Measurements from ENCODE around the gene BCL6. TPM values are rescaled to one million over a fixed set of nuclear protein-coding genes. Genes with fewer than 3 reads are reported as not detected.
A peak's percentile ranks its signal among the peaks of the same experiment; 100 is the strongest.

BCL6 gene
- total RNA-seq (2014; rRNA removed; shearing (Covaris generic)), result 0.18 and 1.3 TPM in 2 replicates

- peak; percentile 97 for DNase-seq (ENCODE audit: low spot score)
- in situ Hi-C loops (cut with HindIII; ENCODE audit: low sequenced_read_pairs), result loop anchor here (5.0 to 25.0 kb wide), 2 partner anchors 767 to 1207 kb away; no protein-coding TSS in a partner anchor
Observed at GRCh38 chr3:187745201-187746058, at the start of gene BCL6. Gene BCL6 (minus strand): TSS chr3:187745468. CDS start chr3:187733693, 11,775 bp downstream.

DNA sequence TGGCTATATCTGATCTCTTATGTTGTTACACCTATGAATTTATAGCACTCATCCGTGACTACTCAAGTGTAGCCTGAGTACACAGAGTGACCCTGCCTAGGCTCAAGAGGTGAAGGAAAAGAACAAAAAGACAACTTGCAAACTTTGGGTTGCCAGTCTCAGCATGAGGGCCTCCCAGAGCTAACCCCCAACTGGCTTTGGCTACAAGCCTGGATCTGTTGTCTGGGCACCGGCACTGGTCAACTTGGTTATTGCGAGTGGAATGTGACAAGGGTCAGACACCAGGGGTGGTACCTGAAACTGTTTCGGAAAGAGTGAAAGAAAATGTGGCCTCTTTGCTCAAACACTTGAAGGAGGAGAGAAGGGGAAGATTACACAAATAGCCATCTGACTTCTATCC lies 49.5 kb upstream of the BCL6 start:
- DNase-seq (ENCODE audit: low spot score), result no peak
- in situ Hi-C loops (cut with HindIII; ENCODE audit: low sequenced_read_pairs), result no loop called here

GRCh38 chr3:187793618-187794017 lies 48.4 kb upstream of the BCL6 start:
- in situ Hi-C loops (cut with HindIII; ENCODE audit: low sequenced_read_pairs), result no loop called here

GRCh38 chr3:187792521-187792920 lies 47.3 kb upstream of the BCL6 start:
- DNase-seq (ENCODE audit: low spot score), result no peak
- in situ Hi-C loops (cut with HindIII; ENCODE audit: low sequenced_read_pairs), result no loop called here

More at GRCh38 chr3:187793618-187794017, 48.4 kb upstream of the BCL6 start:
- no peak for DNase-seq (ENCODE audit: low spot score)

DNA sequence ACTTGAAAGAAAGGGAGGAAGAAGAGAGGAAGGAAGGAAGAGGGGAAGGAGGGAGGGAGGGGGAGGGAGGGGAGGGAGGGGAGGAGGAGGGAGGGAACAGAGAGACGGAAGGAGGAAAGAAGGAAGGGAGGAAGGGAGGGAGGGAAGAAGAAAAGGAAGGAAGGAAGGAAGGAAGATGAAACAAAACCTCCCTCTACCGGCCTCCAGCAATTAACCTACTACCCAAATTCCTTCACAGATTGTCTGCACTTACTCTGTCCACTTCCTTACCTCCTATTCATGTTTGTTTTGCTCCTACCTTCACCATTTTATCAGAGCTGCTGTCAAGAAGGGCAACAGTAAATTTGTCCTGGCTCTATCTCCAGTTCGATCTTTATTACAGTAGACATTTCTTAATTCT lies 44.6 kb upstream of the BCL6 start:
- in situ Hi-C loops (cut with HindIII; ENCODE audit: low sequenced_read_pairs), result no loop called here
- no peak for DNase-seq (ENCODE audit: low spot score)

DNA sequence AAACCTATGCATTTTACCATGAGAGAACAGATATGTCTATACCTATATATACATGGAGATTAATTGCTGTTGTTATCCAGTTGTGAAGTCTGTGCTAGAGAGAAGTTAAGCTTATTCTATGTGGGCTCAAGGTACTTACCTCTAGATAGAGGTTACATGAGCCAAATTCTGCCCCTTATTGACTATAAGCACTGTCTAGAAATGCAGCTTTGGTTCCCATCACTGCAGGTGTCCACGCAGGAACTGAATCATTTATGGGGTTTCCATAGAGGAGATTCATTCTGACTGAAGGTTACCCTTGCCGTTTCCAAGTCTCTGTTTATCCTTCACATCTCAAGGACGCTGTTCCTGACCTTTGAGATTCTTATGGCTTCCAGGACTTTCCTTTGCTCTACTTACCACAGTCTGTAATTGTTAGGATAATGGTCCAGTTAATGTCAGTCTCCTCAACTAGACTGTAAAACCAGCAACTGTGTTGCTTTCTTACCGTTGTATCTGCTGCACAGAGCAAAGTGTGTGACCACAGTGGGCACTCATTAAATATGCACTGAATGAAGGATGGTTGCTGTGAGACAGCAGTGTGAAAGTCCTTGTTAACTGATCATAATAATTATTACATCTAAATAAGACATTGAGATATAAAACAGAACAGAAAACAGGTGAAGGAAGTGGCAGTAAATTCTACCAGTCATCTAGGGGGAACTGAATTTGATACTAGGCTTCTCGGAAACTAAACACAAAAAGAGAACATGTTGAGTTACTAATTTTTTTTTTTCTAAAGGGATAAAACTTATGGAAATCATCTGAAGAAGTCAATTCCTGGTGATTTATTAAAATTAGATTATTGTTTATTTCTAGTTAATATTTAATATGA lies 44.0 kb upstream of the BCL6 start:
- in situ Hi-C loops (cut with HindIII; ENCODE audit: low sequenced_read_pairs), result no loop called here
- no peak for DNase-seq (ENCODE audit: low spot score)

DNA sequence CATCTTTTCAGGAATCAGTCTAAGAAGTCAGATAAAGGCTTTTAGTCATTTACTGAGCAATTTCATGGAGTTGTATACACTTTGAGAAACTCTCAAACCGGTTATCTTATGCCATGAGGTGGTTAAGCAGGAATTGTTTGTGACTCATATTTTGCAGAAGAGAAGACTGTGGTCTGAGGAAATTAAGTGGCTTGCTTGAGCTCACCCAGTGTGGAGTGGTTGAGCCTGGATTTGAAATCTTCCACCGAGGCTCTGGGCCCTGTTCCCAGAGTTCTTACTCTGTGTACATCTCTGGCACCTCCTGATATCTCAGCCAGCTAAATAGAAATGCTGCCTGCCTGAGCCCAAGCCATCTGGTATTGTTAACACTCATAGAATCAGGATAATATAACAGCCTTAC lies 37.8 kb upstream of the BCL6 start:
- peak; percentile 94 for DNase-seq (ENCODE audit: low spot score)
- in situ Hi-C loops (cut with HindIII; ENCODE audit: low sequenced_read_pairs), result no loop called here

DNA sequence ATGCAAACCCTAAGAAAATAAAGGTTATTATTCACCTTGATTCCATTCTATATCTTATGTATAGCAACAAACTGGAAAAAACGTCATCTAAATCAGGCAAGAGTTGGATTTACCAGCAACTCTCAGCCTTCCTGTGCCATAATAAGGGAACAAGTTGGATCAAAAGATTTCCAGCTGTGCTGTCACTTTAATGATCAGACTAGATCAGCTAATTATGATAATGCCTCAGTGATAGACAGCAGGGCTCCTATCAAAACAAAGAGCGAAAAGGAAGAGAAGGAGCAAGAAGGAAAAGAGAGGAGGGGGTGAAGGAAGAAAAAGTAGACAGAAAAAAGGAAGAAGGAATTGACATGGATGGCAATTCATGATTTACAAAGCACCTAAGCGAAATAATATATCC lies 36.7 kb upstream of the BCL6 start:
- in situ Hi-C loops (cut with HindIII; ENCODE audit: low sequenced_read_pairs), result no loop called here
- DNase-seq (ENCODE audit: low spot score), result no peak

GRCh38 chr3:187781001-187781400 lies 35.7 kb upstream of the BCL6 start:
- DNase-seq (ENCODE audit: low spot score), result no peak
- in situ Hi-C loops (cut with HindIII; ENCODE audit: low sequenced_read_pairs), result no loop called here

DNA sequence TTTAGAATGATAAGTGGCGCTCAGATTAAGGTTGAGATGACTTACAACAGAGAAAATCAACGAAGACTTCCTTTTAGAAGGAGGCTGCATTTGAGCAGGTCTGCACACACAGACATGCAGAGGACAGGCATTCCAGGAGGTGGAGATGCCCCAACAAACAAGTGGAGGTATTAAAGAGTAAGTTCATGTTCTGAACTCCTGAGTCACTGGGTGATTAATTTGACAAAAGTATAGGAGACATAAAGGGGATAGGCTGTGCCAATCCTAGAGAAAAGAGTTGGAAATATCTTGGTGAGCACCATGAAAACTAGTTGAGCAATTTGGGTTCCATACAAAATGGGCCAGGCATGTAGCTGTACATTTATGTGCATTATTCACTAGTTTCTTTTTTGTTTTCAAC lies 33.5 kb upstream of the BCL6 start:
- DNase-seq (ENCODE audit: low spot score), result no peak
- in situ Hi-C loops (cut with HindIII; ENCODE audit: low sequenced_read_pairs), result no loop called here

- in situ Hi-C loops (cut with HindIII; ENCODE audit: low sequenced_read_pairs), result no loop called here
- DNase-seq (ENCODE audit: low spot score), result no peak
Observed at GRCh38 chr3:187777331-187777941, 32.2 kb upstream of the BCL6 start.

DNA sequence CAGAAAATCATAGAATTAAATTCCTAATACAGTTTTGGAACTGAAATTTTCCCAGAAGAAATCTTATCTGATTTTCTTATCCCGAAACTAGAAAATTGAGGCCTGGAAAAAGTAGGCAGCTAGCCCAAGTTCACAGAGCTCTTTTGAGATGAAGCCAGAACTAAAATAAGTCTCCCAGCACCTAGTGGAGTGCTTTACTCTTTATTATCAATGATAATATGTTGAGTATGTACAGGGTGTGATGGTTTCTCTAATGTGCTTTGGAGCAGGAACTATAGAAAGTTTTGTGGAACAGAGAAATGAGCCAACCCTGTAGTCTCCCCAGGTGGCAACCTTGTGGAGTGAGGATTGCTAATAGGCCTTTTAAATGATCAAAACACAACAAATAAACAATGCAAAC lies 30.3 kb upstream of the BCL6 start:
- in situ Hi-C loops (cut with HindIII; ENCODE audit: low sequenced_read_pairs), result no loop called here
- no peak for DNase-seq (ENCODE audit: low spot score)

DNA sequence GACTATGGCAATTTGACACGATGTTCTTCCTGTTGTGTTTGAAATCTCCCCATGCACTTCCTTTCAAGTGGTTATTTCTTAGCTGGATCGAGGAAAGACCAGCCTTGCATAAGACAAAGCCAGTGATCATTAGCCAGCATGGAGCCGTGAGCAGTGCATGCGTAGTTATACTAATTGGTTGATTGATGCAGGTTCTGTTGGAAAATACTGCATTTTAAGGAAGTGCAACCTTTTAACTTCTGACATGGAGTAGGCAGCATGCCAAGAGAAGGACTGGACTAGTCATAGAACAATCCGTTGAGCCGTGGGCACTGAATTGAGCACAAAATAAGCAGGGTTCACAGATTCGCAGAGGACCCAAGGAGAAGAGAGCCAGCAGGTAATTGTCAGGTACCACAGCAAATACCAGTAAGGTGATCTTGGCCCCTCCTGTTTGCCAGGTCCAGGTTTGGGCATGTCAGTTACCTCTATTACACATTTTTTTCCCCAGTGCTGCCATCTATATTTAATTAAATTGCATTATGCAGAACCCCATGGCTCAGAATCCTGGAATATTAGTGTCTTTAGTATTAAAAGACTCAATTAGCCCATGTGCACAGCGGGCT lies 29.0 kb upstream of the BCL6 start:
- in situ Hi-C loops (cut with HindIII; ENCODE audit: low sequenced_read_pairs), result no loop called here
- DNase-seq (ENCODE audit: low spot score), result no peak

DNA sequence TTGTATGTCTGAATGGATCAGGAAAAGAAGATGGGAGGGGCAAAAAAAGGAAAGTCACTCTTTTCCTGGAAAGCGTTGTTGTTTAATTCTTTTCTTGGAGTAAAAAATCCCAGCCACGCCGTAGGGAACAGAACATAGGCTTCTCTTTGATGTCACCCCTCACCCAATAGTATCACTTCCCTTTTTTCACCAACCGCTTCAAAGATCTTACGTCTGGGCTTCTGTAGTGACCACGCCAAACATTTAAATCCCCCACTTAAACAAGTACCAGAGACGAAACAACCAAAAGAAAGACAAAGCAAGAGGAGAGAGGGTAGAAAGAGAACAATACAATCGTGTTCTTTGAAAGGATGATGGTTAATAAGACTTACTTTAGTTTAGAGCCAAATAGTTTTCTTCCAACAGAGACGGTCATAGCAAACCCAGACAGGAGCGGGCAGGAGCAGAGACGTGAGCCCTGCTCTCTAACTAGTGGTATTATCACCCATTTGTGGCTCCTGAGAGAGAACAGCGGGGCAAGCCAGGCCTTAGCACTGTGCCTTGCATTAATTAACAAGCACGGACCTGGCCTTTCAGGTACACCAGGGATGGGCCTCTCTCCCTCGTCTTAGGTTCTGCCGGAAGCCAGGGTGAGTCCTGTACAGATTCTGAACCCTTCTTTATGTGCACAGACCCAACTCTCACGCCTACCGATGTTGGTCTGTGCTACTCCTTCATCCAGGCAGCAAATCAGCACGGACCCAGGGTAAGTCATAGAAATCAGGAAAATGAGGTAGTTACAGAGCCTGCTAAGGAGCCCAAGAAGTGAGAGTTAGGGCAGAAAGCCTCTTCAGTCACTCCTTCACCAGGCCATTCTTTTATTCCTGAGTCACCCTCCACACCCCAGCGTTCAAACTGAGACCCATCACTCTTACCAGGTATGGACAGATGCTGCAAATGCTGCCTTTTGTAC lies 28.2 kb upstream of the BCL6 start:
- DNase-seq (ENCODE audit: low spot score), result no peak
- in situ Hi-C loops (cut with HindIII; ENCODE audit: low sequenced_read_pairs), result no loop called here

DNA sequence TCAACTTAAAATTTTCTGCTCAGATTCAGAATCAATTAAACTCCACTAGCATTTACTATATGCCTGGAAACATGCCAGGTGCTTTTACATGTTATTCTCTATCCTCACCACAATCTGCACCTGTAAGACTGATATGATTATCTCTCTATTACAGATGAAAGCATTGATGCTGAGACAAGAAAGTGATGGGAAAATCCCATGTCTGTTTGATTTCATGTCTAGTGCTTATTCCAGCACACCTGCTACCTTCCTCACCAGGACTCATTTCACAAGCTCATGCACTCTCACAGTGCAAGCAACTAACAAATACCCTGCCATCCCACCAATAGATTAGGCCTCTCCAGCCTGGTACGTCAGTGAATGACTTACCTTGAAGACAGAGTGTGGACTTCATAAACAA lies 25.0 kb upstream of the BCL6 start:
- DNase-seq (ENCODE audit: low spot score), result no peak
- in situ Hi-C loops (cut with HindIII; ENCODE audit: low sequenced_read_pairs), result no loop called here

DNA sequence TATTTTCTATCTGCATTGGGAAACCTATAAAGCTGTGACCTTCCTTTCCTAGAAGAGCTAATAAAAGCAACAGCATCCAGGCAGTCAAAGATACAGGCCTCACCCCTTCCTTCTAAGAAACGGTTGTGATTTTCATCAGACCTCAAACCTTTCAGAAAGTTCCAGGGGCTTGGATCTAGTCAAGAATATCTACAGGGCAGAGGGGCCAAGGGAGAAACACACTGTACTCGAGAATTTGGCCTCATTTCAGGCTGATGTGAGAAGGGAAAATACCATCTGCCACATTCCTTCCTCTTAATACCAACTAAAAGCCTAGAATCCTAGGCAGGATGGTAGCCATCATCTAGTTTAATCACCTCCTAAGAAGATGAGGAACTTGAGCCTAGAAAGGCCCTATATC lies 24.5 kb upstream of the BCL6 start:
- in situ Hi-C loops (cut with HindIII; ENCODE audit: low sequenced_read_pairs), result no loop called here
- peak; percentile 70 for DNase-seq (ENCODE audit: low spot score)

DNA sequence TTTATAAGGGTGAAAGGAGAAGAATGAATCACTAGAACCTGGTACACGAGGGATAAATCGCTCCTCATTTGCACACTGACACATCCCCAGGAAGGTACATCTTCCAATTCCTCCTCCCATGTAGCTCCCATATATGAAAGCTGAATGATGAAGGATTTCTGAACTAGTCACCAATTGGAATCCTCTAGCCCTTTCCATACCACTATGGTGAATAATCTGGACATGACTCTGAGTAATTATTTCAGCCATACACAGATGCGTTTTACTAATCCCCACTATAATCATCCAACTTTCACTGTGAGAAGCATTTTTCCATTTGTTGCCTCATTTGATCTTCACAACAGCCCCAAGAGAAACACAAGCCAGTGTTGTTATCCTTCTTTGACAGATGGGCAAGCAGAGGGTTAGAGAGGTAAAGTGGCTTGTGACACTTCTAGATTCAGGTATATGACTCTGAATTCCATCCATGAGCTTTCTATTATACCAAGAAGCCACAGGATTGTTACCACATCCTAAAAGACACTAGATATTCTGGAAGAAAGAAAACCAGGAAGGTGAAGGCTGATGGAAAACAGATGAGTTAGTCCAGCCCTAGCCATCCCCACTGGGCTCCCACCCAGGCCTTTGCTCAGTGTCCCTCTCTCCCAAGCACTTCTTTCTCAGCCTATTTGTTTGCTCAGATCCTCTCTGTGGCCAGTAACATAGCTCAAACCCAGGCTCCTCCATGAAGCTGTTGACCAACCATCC lies 22.2 kb upstream of the BCL6 start:
- in situ Hi-C loops (cut with HindIII; ENCODE audit: low sequenced_read_pairs), result no loop called here
- no peak for DNase-seq (ENCODE audit: low spot score)

GRCh38 chr3:187765342-187765741 lies 20.1 kb upstream of the BCL6 start:
- DNase-seq (ENCODE audit: low spot score), result no peak
- in situ Hi-C loops (cut with HindIII; ENCODE audit: low sequenced_read_pairs), result no loop called here

All from G401 (cell line).